WTC11 (cell line): Measurements from ENCODE around the gene VEGFD. TPM values are rescaled to one million over a fixed set of nuclear protein-coding genes. Genes with fewer than 3 reads are reported as not detected.

Source experiments
- ATAC-seq: fragments of 200-7000 bp; cut with Tn5 transposase; 2 replicates; pipeline ENCODE4 v1.10.0; 2021; ENCODE audit warnings: mild to moderate bottlenecking, moderate library complexity
- CTCF ChIA-PET: fragments of 300-600 bp; sonication (Branson Sonifier 250); formaldehyde crosslinking; loops from one replicate; lab custom pipeline; 2021; ENCODE audit warnings: antibody characterized with exemption; lab: Charles Lee
- POLR2A ChIA-PET: fragments of 350-600 bp; sonication (Branson Sonifier 250); formaldehyde crosslinking; loops from one replicate; lab custom pipeline; 2021; ENCODE audit warnings: antibody characterized with exemption; lab: Charles Lee
- DNase-seq: peaks from one replicate; pipeline ENCODE4 v3.0.0; 2021; ENCODE audit warnings: low spot score
- H3K27ac Mint-ChIP-seq: 2 replicates; pipeline ENCODE4 v1.8.0; 2021; ENCODE audit warnings: mixed read lengths
- H3K27me3 Mint-ChIP-seq: 2 replicates; pipeline ENCODE4 v1.8.0; 2021; ENCODE audit warnings: low read depth, mild to moderate bottlenecking, moderate library complexity, mixed read lengths
- H3K36me3 Mint-ChIP-seq: 2 replicates; pipeline ENCODE4 v1.8.0; 2021; ENCODE audit warnings: mixed read lengths
- H3K4me1 Mint-ChIP-seq: 2 replicates; pipeline ENCODE4 v1.8.0; 2022; ENCODE audit warnings: mixed read lengths
- H3K4me3 Mint-ChIP-seq: 2 replicates; pipeline ENCODE4 v1.8.0; 2021; ENCODE audit warnings: mild to moderate bottlenecking, moderate library complexity, mixed read lengths
- H3K9me3 Mint-ChIP-seq: 2 replicates; pipeline ENCODE4 v1.8.0; 2021; ENCODE audit warnings: mixed read lengths
- AFF4 ChIP-seq: sonication (generic); formaldehyde crosslinking; IDR thresholded peaks from 2 replicates; pipeline ENCODE4 v1.8.1; 2023; ENCODE audit warnings: mild to moderate bottlenecking, missing genetic modification reagents, borderline replicate concordance
- ATF3 ChIP-seq: sonication (generic); formaldehyde crosslinking; conservative IDR thresholded peaks from 2 replicates; pipeline ENCODE4 v1.8.1; 2022; ENCODE audit warnings: mild to moderate bottlenecking, missing genetic modification reagents
- FOXP4 ChIP-seq: sonication (generic); formaldehyde crosslinking; IDR thresholded peaks from 2 replicates; pipeline ENCODE4 v1.8.0; 2022; ENCODE audit warnings: mild to moderate bottlenecking, missing genetic modification reagents
- GTF2I ChIP-seq: fragments of 250-450 bp; sonication (Bioruptor Pico); conservative IDR thresholded peaks from 2 replicates; pipeline ENCODE4 v1.4.0; 2021; ENCODE audit warnings: mild to moderate bottlenecking
- IRF1 ChIP-seq: sonication (generic); formaldehyde crosslinking; IDR thresholded peaks from 2 replicates; pipeline ENCODE4 v1.8.0; 2023; ENCODE audit warnings: missing genetic modification reagents
- IRF2 ChIP-seq: sonication (generic); formaldehyde crosslinking; IDR thresholded peaks from 2 replicates; pipeline ENCODE4 v1.8.0; 2022; ENCODE audit warnings: low read depth, missing genetic modification reagents, borderline replicate concordance
- NFE2L1 ChIP-seq: sonication (generic); formaldehyde crosslinking; IDR thresholded peaks from 2 replicates; pipeline ENCODE4 v1.8.1; 2023; ENCODE audit warnings: missing genetic modification reagents
- NR1H2 ChIP-seq: sonication (generic); formaldehyde crosslinking; IDR thresholded peaks from 2 replicates; pipeline ENCODE4 v1.9.0; 2021; ENCODE audit warnings: mild to moderate bottlenecking, moderate library complexity, missing genetic modification reagents
- STAT6 ChIP-seq: sonication (generic); formaldehyde crosslinking; conservative IDR thresholded peaks from 2 replicates; pipeline ENCODE4 v1.8.1; 2023; ENCODE audit warnings: mild to moderate bottlenecking, low read depth, missing genetic modification reagents, moderate library complexity
- ZBTB21 ChIP-seq: sonication (generic); formaldehyde crosslinking; IDR thresholded peaks from 2 replicates; pipeline ENCODE4 v1.8.1; 2023; ENCODE audit warnings: mild to moderate bottlenecking, missing genetic modification reagents, borderline replicate concordance
- ZBTB43 ChIP-seq: sonication (generic); formaldehyde crosslinking; IDR thresholded peaks from 2 replicates; pipeline ENCODE4 v1.8.1; 2023; ENCODE audit warnings: mild to moderate bottlenecking, missing genetic modification reagents
- ZNF671 ChIP-seq: fragments of 250-450 bp; sonication (Bioruptor Pico); IDR thresholded peaks from 2 replicates; pipeline ENCODE4 v1.8.0; 2021; ENCODE audit warnings: mild to moderate bottlenecking
- total RNA-seq: library from RNA; stranded (reverse); gene quantifications from 3 replicates; pipeline ENCODE4 v1.2.3, GENCODE V29; 2021

The VEGFD gene
- total RNA-seq, 1 experiment from 2014 or later, result not detected

- TF ChIP-seq IRF1 (CRISPR knock-in tag), result no peak
- TF ChIP-seq ZBTB43, result no peak
- no peak for TF ChIP-seq ZNF671 (CRISPR knock-in tag)
- no peak for TF ChIP-seq NR1H2
- no peak for TF ChIP-seq FOXP4 (CRISPR knock-in tag)
- TF ChIP-seq, all 79 proteins: peak for 0
Observed at GRCh38 chrX:15425024-15425423, 40.8 kb upstream of the VEGFD start (continued).

GRCh38 chrX:15418707-15419181, 34.5 kb upstream of the VEGFD start:
- DNase-seq (no peak), ATAC-seq (no peak)
- Mint-ChIP-seq H3K27me3 (no peaks in the 10 kb centered on the region), H3K36me3 (peaks cover 13% of the 10 kb centered on the region), H3K4me1 (no peaks in the 10 kb centered on the region), H3K4me3 (no peak overlapping the region), H3K27ac (no peak overlapping the region), H3K9me3 (peaks cover 11% of the 10 kb centered on the region)
- no peak for TF ChIP-seq STAT6
- no peak for TF ChIP-seq AFF4 (CRISPR knock-in tag)
- TF ChIP-seq ATF3 (CRISPR knock-in tag), result no peak
- TF ChIP-seq ZBTB21 (CRISPR knock-in tag), result no peak
- no peak for TF ChIP-seq NFE2L1
- TF ChIP-seq IRF2 (CRISPR knock-in tag), result no peak
- no peak for TF ChIP-seq GTF2I
- ChIA-PET CTCF (no interaction called here), POLR2A (no interaction called here)
